GM19025 (cell line): ENCODE results near the gene HSD11B1.

Source experiments
- ATAC-seq: cut with Tn5 transposase; IDR thresholded peaks from one replicate; pipeline ENCODE4 v1.9.1; 2021; ENCODE audit warnings: mild to moderate bottlenecking, low read depth, moderate library complexity; ENCODE audit not compliant: unreplicated experiment

Gene HSD11B1

GRCh38 chr1:209751627-209752231, 47.1 kb downstream of the HSD11B1 start:
- ATAC-seq, result peak; percentile 36

GRCh38 chr1:209752890-209753289, 48.2 kb downstream of the HSD11B1 start:
- no peak for ATAC-seq

GRCh38 chr1:209755256-209755655, 50.6 kb downstream of the HSD11B1 start:
- ATAC-seq, result no peak

GRCh38 chr1:209755926-209756614, 51.4 kb downstream of the HSD11B1 start, which contains the start of gene TRAF3IP3:
TSS of gene TRAF3IP3 (plus strand) at chr1:209756053. CDS start at chr1:209760040, 3,987 bp downstream.
- ATAC-seq, result peak; percentile 67

GRCh38 chr1:209756615-209757445, 52.2 kb downstream of the HSD11B1 start:
- ATAC-seq, result no peak

- ATAC-seq, result no peak
These were observed 53.8 kb downstream of the HSD11B1 start for GRCh38 chr1:209758400-209758799.

- ATAC-seq, result no peak
These were observed 55.2 kb downstream of the HSD11B1 start for GRCh38 chr1:209759829-209760359.

GRCh38 chr1:209761011-209761635, 56.5 kb downstream of the HSD11B1 start:
- no peak for ATAC-seq

- ATAC-seq, result no peak
These were observed 61.4 kb downstream of the HSD11B1 start for GRCh38 chr1:209766051-209766450.

- no peak for ATAC-seq
These were observed 62.5 kb downstream of the HSD11B1 start for GRCh38 chr1:209767096-209767495.

GRCh38 chr1:209767706-209768105, 63.1 kb downstream of the HSD11B1 start:
- no peak for ATAC-seq

GRCh38 chr1:209768354-209768774, 63.7 kb downstream of the HSD11B1 start:
- ATAC-seq, result peak; percentile 76

- ATAC-seq, result peak; percentile 72
These were observed 64.7 kb downstream of the HSD11B1 start for GRCh38 chr1:209769171-209769904.

GRCh38 chr1:209769971-209770370, 65.3 kb downstream of the HSD11B1 start:
- ATAC-seq, result no peak

- ATAC-seq, result no peak
These were observed 66.2 kb downstream of the HSD11B1 start for GRCh38 chr1:209770636-209771415.

GRCh38 chr1:209772126-209772525, 67.5 kb downstream of the HSD11B1 start:
- ATAC-seq, result no peak

- ATAC-seq, result peak; percentile 55
These were observed 69.9 kb downstream of the HSD11B1 start for GRCh38 chr1:209774592-209774991.

GRCh38 chr1:209775678-209776077, 71.0 kb downstream of the HSD11B1 start:
- ATAC-seq, result no peak

GRCh38 chr1:209777587-209777986, 72.9 kb downstream of the HSD11B1 start:
- no peak for ATAC-seq
